Measurements from ENCODE around the gene HM13. TPM values are rescaled to one million over a fixed set of nuclear protein-coding genes. Genes with fewer than 3 reads are reported as not detected.

The HM13 gene
- total RNA-seq, 1 experiment from 2014 or later: 183 TPM

GRCh38 chr20:31560094-31560745, 46.0 kb downstream of the HM13 start:
- ChIA-PET CTCF (interaction anchor here (0.6 to 14.5 kb wide), 20 partner anchors 9 to 164 kb away, joined by 3 to 589 read pairs (median 6); partner anchors contain the start of gene ID1), RAD21 (ENCODE audit: low non-redundant PET in 1 of 2, low total read pairs in 2 of 2, uncharacterized antibody in 2 of 2, unreplicated experiment in 2 of 2) (interaction anchor here (0.9 to 5.4 kb wide), 9 partner anchors 9 to 52 kb away, joined by 3 to 102 read pairs (median 4); no protein-coding TSS in a partner anchor), POLR2A (interaction anchor here (1.2 to 28.6 kb wide), 9 partner anchors 9 to 163 kb away, joined by 3 to 1106 read pairs (median 9); partner anchors contain the start of gene ID1)
- H3K4me2 ChIP-seq (ENCODE audit: low read length): peak overlapping the region; percentile 69
- no peaks in the 10 kb centered on the region for H3K27me3 ChIP-seq (ENCODE audit: insufficient read depth, low read length)
- no peaks in the 10 kb centered on the region for H4K20me1 ChIP-seq (ENCODE audit: insufficient read depth)
- H2AFZ ChIP-seq (ENCODE audit: low read depth, low read length, poor library complexity, severe bottlenecking): no peak overlapping the region
- peak; percentile 52 for ATAC-seq
- H3K4me1 ChIP-seq (ENCODE audit: control insufficient read depth in 1 of 2, insufficient read depth in 2 of 2, low read length in 2 of 2): peaks cover 73 to 82% of the 10 kb centered on the region in 2 experiments
- H3K9ac ChIP-seq (ENCODE audit: low read length): peak overlapping the region; percentile 65
- H3K27ac ChIP-seq (ENCODE audit: low read depth, low read length): peak overlapping the region; percentile 93
- no peaks in the 10 kb centered on the region for H3K9me3 ChIP-seq (ENCODE audit: control insufficient read depth in 1 of 2, insufficient read depth in 1 of 2, low read depth in 1 of 2, low read length in 2 of 2)
- peak; percentile 59 for DNase-seq (ENCODE audit: low read depth, low spot score)
- TF ChIP-seq CTCF (IDR thresholded peaks at IDR 0.05 in 2 of 3, conservative IDR thresholded peaks at IDR 0.05 in 1 of 3; ENCODE audit: borderline replicate concordance in 1 of 3, insufficient read depth in 1 of 3, low read depth in 2 of 3, low read length in 2 of 3): peak in 2 of 3 experiments; percentile 89 to 97; a peak in 4 of 6 replicates
- no peak for TF ChIP-seq ZBTB33 (IDR thresholded peaks at IDR 0.05; ENCODE audit: extremely low read depth, insufficient replicate concordance, low read length)
- TF ChIP-seq POLR2AphosphoS5 (IDR thresholded peaks at IDR 0.05; ENCODE audit: low read depth, low read length): peak; percentile 34; the same call in 1 of the 2 replicates
- TF ChIP-seq ZFX (IDR thresholded peaks at IDR 0.05): no peak
- no peak for TF ChIP-seq TCF7L2 (IDR thresholded peaks at IDR 0.05; ENCODE audit: borderline replicate concordance, extremely low read depth, insufficient read depth, insufficient read length)
- no peak for TF ChIP-seq SRF (IDR thresholded peaks at IDR 0.05; ENCODE audit: low read depth)
- no peak for TF ChIP-seq POLR2A (IDR thresholded peaks at IDR 0.05; ENCODE audit: borderline replicate concordance, extremely low read depth, insufficient read depth, insufficient read length)
- TF ChIP-seq CEBPB (IDR thresholded peaks at IDR 0.05; ENCODE audit: low read depth): no peak
- intact Hi-C loops (cut with micrococcal nuclease): loop anchor here (1.0 to 5.0 kb wide), 2 partner anchors 53 to 162 kb away; partner anchors contain the start of gene BCL2L1
- H3K9me2 ChIP-seq (ENCODE audit: insufficient read depth): no peaks in the 10 kb centered on the region
- H3K79me2 ChIP-seq (ENCODE audit: insufficient read depth, low read length): peaks cover 5% of the 10 kb centered on the region; the same call in 1 of the 2 replicates
- TSS peak; percentile 90 for BruUV-seq (replicated peaks)
- H3K4me3 ChIP-seq (replicated peaks in 1 of 2; ENCODE audit: low read depth in 1 of 2, low read length in 2 of 2): 0 out of 4 replicates have a peak overlapping the region, but pooled peaks of 1 of the 2 experiments have one; percentile 22
- H3K36me3 ChIP-seq (ENCODE audit: control insufficient read depth in 1 of 2, insufficient read depth in 2 of 2, low read length in 2 of 2): peaks cover 0 to 39% of the 10 kb centered on the region in 2 experiments; a peak in 2 of 4 replicates

Measured in HCT116 (cell line).